C4-2B (cell line): ENCODE data around the gene TSPAN7.

Experiments used
- ZFX ChIP-seq: fragments of 450-650 bp; IDR thresholded peaks from 2 replicates; pipeline ENCODE4 v1.6.1; 2017
- TF ChIP-seq, protein P1 (sequence below): fragments of 450-650 bp; conservative IDR thresholded peaks from 2 replicates; pipeline ENCODE4 v1.5.1; 2017; ENCODE audit warnings: mild to moderate bottlenecking

DNA sequence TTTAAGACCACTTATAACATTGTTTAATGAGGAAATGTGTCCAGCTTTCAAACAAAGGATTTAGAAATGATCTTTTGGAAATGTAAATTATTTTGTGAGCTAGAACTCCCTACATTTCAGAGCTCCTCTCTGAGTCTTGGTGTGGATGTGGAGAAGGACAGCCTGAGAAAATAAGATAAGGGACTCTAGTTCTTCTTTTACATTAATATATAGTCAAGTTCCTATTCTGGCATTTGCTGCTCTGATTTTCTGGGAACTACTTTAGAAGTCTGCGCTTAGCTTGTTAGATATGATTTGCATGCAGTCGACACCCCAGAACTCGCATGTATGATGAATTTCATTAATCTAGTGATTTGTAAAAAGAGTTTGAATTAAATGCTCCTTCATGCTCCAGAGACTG lies 45.5 kb downstream of the TSPAN7 start:
- TF ChIP-seq, protein P1, sequence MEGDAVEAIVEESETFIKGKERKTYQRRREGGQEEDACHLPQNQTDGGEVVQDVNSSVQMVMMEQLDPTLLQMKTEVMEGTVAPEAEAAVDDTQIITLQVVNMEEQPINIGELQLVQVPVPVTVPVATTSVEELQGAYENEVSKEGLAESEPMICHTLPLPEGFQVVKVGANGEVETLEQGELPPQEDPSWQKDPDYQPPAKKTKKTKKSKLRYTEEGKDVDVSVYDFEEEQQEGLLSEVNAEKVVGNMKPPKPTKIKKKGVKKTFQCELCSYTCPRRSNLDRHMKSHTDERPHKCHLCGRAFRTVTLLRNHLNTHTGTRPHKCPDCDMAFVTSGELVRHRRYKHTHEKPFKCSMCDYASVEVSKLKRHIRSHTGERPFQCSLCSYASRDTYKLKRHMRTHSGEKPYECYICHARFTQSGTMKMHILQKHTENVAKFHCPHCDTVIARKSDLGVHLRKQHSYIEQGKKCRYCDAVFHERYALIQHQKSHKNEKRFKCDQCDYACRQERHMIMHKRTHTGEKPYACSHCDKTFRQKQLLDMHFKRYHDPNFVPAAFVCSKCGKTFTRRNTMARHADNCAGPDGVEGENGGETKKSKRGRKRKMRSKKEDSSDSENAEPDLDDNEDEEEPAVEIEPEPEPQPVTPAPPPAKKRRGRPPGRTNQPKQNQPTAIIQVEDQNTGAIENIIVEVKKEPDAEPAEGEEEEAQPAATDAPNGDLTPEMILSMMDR = no peak
- TF ChIP-seq ZFX = no peak
